Coronary artery (tissue), 2 donors: ENCODE results near the gene CACNA1G.

ENCODE experiments used
- DNase-seq: peaks from one replicate; pipeline ENCODE4 v3.0.0-alpha.2; 2017; ENCODE audit warnings: low spot score
- H3K27ac ChIP-seq, 2 donors: fragments of 200-600 bp; sonication (generic); one replicate each; pipeline ENCODE4 v1.5.1; 2016 to 2019
- H3K4me3 ChIP-seq: fragments of 200-600 bp; sonication (generic); 2 replicates; pipeline ENCODE4 v1.5.1; 2016; ENCODE audit warnings: mild to moderate bottlenecking, moderate library complexity
- CTCF ChIP-seq: fragments of 200-600 bp; sonication (generic); IDR thresholded peaks from one replicate; pipeline ENCODE4 v1.5.1; 2019; ENCODE audit warnings: antibody characterized with exemption

Gene CACNA1G

DNA sequence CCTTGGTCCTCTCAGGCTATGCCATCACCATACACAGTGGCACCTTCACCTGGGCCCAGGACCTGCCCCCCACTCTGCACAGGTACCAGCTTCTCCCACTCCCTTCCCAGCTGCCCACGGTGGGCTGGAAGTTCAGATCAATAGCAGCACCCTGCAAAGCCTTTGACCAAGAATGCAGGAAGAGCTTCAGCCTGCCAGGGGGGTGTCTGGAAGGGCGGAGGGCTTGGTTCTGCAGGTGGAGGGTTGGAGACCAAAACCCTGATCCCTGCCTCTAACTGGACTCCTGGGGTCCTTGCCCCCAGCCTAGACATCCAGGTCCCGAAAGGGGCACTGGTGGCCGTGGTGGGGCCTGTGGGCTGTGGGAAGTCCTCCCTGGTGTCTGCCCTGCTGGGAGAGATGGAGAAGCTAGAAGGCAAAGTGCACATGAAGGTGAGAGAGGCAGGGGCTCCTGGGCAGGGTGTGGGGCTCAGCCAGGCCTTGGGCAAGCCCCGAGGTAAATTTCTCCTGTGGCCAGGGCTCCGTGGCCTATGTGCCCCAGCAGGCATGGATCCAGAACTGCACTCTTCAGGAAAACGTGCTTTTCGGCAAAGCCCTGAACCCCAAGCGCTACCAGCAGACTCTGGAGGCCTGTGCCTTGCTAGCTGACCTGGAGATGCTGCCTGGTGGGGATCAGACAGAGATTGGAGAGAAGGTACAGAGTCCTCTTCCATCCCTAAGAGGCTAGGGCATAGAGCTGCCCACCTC is 108.5 kb downstream of the CACNA1G start:
- TF ChIP-seq CTCF, result no peak
- H3K4me3 ChIP-seq, result no peak overlapping the region
- DNase-seq, result no peak
- no peak overlapping the region for H3K27ac ChIP-seq

GRCh38 chr17:50672071-50672470 is 111.6 kb downstream of the CACNA1G start:
- no peak for DNase-seq
- Histone ChIP-seq H3K27ac (no peak overlapping the region), H3K4me3 (no peak overlapping the region)
- TF ChIP-seq CTCF, result no peak

DNA sequence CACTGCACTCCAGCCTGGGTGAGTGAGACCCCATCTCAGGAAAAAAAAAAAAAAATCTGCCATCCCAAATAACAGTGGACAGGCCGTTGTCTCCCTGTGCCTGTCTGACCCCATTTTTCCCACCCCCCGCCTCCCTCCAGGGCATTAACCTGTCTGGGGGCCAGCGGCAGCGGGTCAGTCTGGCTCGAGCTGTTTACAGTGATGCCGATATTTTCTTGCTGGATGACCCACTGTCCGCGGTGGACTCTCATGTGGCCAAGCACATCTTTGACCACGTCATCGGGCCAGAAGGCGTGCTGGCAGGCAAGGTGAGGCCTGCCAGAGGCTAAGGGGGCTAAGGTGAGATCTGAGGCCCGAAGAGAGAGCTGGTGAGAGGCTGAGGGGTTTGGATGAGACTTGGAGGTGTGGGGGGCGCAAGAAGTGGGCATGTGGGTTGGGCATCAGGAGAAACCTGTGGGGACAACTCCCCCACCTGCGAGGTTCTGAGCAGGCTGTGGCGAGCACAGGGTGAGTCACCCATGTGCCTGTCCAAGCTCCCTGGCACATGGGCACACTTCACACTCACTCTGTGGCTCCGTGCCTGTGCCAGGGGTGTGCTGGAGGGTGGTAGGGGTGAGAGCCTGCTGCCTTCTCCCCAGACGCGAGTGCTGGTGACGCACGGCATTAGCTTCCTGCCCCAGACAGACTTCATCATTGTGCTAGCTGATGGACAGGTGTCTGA is 112.5 kb downstream of the CACNA1G start:
- H3K27ac ChIP-seq, result no peak overlapping the region
- H3K4me3 ChIP-seq, result no peak overlapping the region
- TF ChIP-seq CTCF, result no peak
- no peak for DNase-seq

GRCh38 chr17:50675190-50675589 is 114.7 kb downstream of the CACNA1G start:
- DNase-seq, result no peak
- Histone ChIP-seq H3K27ac (no peak overlapping the region), H3K4me3 (no peak overlapping the region)
- no peak for TF ChIP-seq CTCF

GRCh38 chr17:50675627-50676026 is 115.1 kb downstream of the CACNA1G start:
- Histone ChIP-seq H3K27ac (no peak overlapping the region), H3K4me3 (no peak overlapping the region)
- no peak for TF ChIP-seq CTCF
- no peak for DNase-seq

- no peak overlapping the region for H3K4me3 ChIP-seq
- H3K27ac ChIP-seq, result no peak overlapping the region
- TF ChIP-seq CTCF, result no peak
- DNase-seq, result peak; percentile 2
Measured at GRCh38 chr17:50676065-50676975, 115.8 kb downstream of the CACNA1G start.
